LNCaP clone FGC (cell line): ENCODE data around the gene CBLN4.

ENCODE experiments used
- DNase-seq: peaks from one replicate; pipeline ENCODE4 v3.0.0-alpha.2; 2011; ENCODE audit warnings: low read depth
- H3K4me3 ChIP-seq: 2 replicates; pipeline ENCODE4 v1.5.1; 2011; ENCODE audit warnings: mild to moderate bottlenecking, low read depth, low read length, control low read depth
- CTCF ChIP-seq: IDR thresholded peaks from 2 replicates; pipeline ENCODE4 v1.5.1; 2012; ENCODE audit warnings: mild to moderate bottlenecking; ENCODE audit not compliant: control insufficient read depth, insufficient read depth; ENCODE audit errors: extremely low read depth

CBLN4 gene

GRCh38 chr20:56014151-56014550 is 8.8 kb upstream of the CBLN4 start:
- no peak overlapping the region for H3K4me3 ChIP-seq
- DNase-seq = no peak
- no peak for TF ChIP-seq CTCF

GRCh38 chr20:56004611-56005388 is 519 bp downstream of the CBLN4 start:
- no peak for DNase-seq

GRCh38 chr20:56004007-56004406 is 1.3 kb downstream of the CBLN4 start:
- H3K4me3 ChIP-seq = no peak overlapping the region
- no peak for DNase-seq
- TF ChIP-seq CTCF = no peak

More at GRCh38 chr20:56004611-56005388, 519 bp downstream of the CBLN4 start:
- TF ChIP-seq CTCF = no peak
- no peak overlapping the region for H3K4me3 ChIP-seq

GRCh38 chr20:56002908-56003800 is 2.2 kb downstream of the CBLN4 start:
- DNase-seq = no peak
- no peak overlapping the region for H3K4me3 ChIP-seq
- no peak for TF ChIP-seq CTCF

GRCh38 chr20:56001890-56002289 is 3.4 kb downstream of the CBLN4 start:
- no peak for TF ChIP-seq CTCF
- no peak for DNase-seq
- H3K4me3 ChIP-seq = no peak overlapping the region

GRCh38 chr20:56001106-56001785 is 4.1 kb downstream of the CBLN4 start:
- H3K4me3 ChIP-seq = no peak overlapping the region
- no peak for TF ChIP-seq CTCF
- no peak for DNase-seq
